ENCODE measurements around the gene ASCC1. TPM values are rescaled to one million over a fixed set of nuclear protein-coding genes. Genes with fewer than 3 reads are reported as not detected.

The ASCC1 gene
- total RNA-seq, 8 experiments from 2014 or later: 28.1 to 51.0 (median 37.3) TPM

GRCh38 chr10:72106154-72106849, 109.8 kb downstream of the ASCC1 start:
- no peak overlapping the region for H3K4me3 ChIP-seq
- peaks cover 50 to 56% of the 10 kb centered on the region in 2 donors for H3K4me1 ChIP-seq (replicated peaks in 1 of 2)
- H3K27ac ChIP-seq: peak overlapping the region; percentile 57 to 85
- peak in 5 of 8 experiments; percentile 16 to 68 (median 35) for ATAC-seq (replicated peaks in 6 of 8)
- WGBS, 10 experiments: 50 to 100% (median 83%) methylated on average over 1 to 2 of the region's 2 CpGs; no CpG with 5 or more reads in 1 of the 10 experiments
- in situ Hi-C loops (cut with MboI; ENCODE audit: low pct_unique_long_range_greater_than_20kb in 2 of 9, low sequenced_read_pairs in 9 of 9, unreplicated experiment in 9 of 9): no loop called here

GRCh38 chr10:72105710-72106109, 110.4 kb downstream of the ASCC1 start:
- in situ Hi-C loops (cut with MboI; ENCODE audit: low pct_unique_long_range_greater_than_20kb in 2 of 9, low sequenced_read_pairs in 9 of 9, unreplicated experiment in 9 of 9): no loop called here
- Histone ChIP-seq H3K4me1 (replicated peaks in 1 of 2) (peaks cover 44 to 52% of the 10 kb centered on the region in 2 donors), H3K4me3 (no peak overlapping the region), H3K27ac (peak overlapping the region; percentile 57 to 85)
- WGBS, 10 experiments: 84 to 100% (median 92%) methylated on average over 1 to 5 of the region's 5 CpGs; no CpG with 5 or more reads in 3 of the 10 experiments
- ATAC-seq (replicated peaks in 6 of 8): peak in 3 of 8 experiments; percentile 6 to 50 (median 26)

- WGBS, 10 experiments: 80 to 100% (median 100%) methylated on average over 1 to 5 of the region's 9 CpGs; no CpG with 5 or more reads in 2 of the 10 experiments
- in situ Hi-C loops (cut with MboI; ENCODE audit: low pct_unique_long_range_greater_than_20kb in 2 of 9, low sequenced_read_pairs in 9 of 9, unreplicated experiment in 9 of 9): no loop called here
- ATAC-seq (replicated peaks in 6 of 8): no peak
- Histone ChIP-seq H3K4me1 (replicated peaks in 1 of 2) (peaks cover 38 to 48% of the 10 kb centered on the region in 2 donors), H3K27ac (peak overlapping the region; percentile 59 to 85), H3K4me3 (no peak overlapping the region)
Observed at GRCh38 chr10:72105098-72105475, 111.0 kb downstream of the ASCC1 start.

GRCh38 chr10:72104472-72105097, 111.5 kb downstream of the ASCC1 start:
- in situ Hi-C loops (cut with MboI; ENCODE audit: low pct_unique_long_range_greater_than_20kb in 2 of 9, low sequenced_read_pairs in 9 of 9, unreplicated experiment in 9 of 9): no loop called here
- H3K4me3 ChIP-seq: no peak overlapping the region
- whole genome bisulfite sequencing, 10 experiments: 19 to 100% (median 89%) methylated on average over 1 to 8 of the region's 8 CpGs
- H3K4me1 ChIP-seq (replicated peaks in 1 of 2): peaks cover 35 to 44% of the 10 kb centered on the region in 2 donors
- ATAC-seq (replicated peaks in 6 of 8): peak in 4 of 8 experiments; percentile 4 to 49 (median 27)
- H3K27ac ChIP-seq: peak overlapping the region; percentile 59 to 85

GRCh38 chr10:72099600-72099921, 116.5 kb downstream of the ASCC1 start:
- WGBS, 10 experiments: 80 to 100% (median 95%) methylated on average over 1 to 9 of the region's 10 CpGs; no CpG with 5 or more reads in 2 of the 10 experiments
- H3K27ac ChIP-seq: no peak overlapping the region
- no peak for ATAC-seq (replicated peaks in 6 of 8)
- no peak overlapping the region for H3K4me3 ChIP-seq
- peaks cover 14 to 22% of the 10 kb centered on the region in 2 donors for H3K4me1 ChIP-seq (replicated peaks in 1 of 2)
- in situ Hi-C loops (cut with MboI; ENCODE audit: low pct_unique_long_range_greater_than_20kb in 2 of 9, low sequenced_read_pairs in 9 of 9, unreplicated experiment in 9 of 9): no loop called here

GRCh38 chr10:72098836-72099599, 117.1 kb downstream of the ASCC1 start:
- 25 to 100% (median 83%) methylated on average over 1 to 5 of the region's 6 CpGs; no CpG with 5 or more reads in 1 of the 10 experiments for WGBS, 10 experiments
- in situ Hi-C loops (cut with MboI; ENCODE audit: low pct_unique_long_range_greater_than_20kb in 2 of 9, low sequenced_read_pairs in 9 of 9, unreplicated experiment in 9 of 9): no loop called here
- Histone ChIP-seq H3K27ac (no peak overlapping the region), H3K4me3 (no peak overlapping the region), H3K4me1 (replicated peaks in 1 of 2) (peaks cover 10 to 17% of the 10 kb centered on the region in 2 donors)
- no peak for ATAC-seq (replicated peaks in 6 of 8)

GRCh38 chr10:72098301-72098835, 117.7 kb downstream of the ASCC1 start:
- H3K4me1 ChIP-seq (replicated peaks in 1 of 2): peaks cover 8 to 14% of the 10 kb centered on the region in 2 donors
- WGBS, 10 experiments: 73 to 100% (median 94%) methylated on average over 1 to 3 of the region's 3 CpGs; no CpG with 5 or more reads in 5 of the 10 experiments
- H3K4me3 ChIP-seq: no peak overlapping the region
- in situ Hi-C loops (cut with MboI; ENCODE audit: low pct_unique_long_range_greater_than_20kb in 2 of 9, low sequenced_read_pairs in 9 of 9, unreplicated experiment in 9 of 9): no loop called here
- ATAC-seq (replicated peaks in 6 of 8): no peak
- no peak overlapping the region for H3K27ac ChIP-seq

GRCh38 chr10:72097448-72098300, 118.4 kb downstream of the ASCC1 start:
- H3K4me1 ChIP-seq (replicated peaks in 1 of 2): peaks cover 8 to 14% of the 10 kb centered on the region in 2 donors
- in situ Hi-C loops (cut with MboI; ENCODE audit: low pct_unique_long_range_greater_than_20kb in 2 of 9, low sequenced_read_pairs in 9 of 9, unreplicated experiment in 9 of 9): no loop called here
- H3K27ac ChIP-seq: no peak overlapping the region
- no peak overlapping the region for H3K4me3 ChIP-seq
- WGBS, 10 experiments: 25 to 96% (median 84%) methylated on average over 1 to 7 of the region's 9 CpGs; no CpG with 5 or more reads in 1 of the 10 experiments
- peak in 3 of 8 experiments; percentile 43 to 96 (median 94) for ATAC-seq (replicated peaks in 6 of 8)

GRCh38 chr10:72096115-72097000, 119.7 kb downstream of the ASCC1 start:
- peak in 6 of 8 experiments; percentile 24 to 80 (median 77) for ATAC-seq (replicated peaks in 6 of 8)
- WGBS, 10 experiments: 81 to 100% (median 94%) methylated on average over 2 to 8 of the region's 9 CpGs
- H3K4me1 ChIP-seq (replicated peaks in 1 of 2): peaks cover 8 to 14% of the 10 kb centered on the region in 2 donors
- H3K4me3 ChIP-seq: no peak overlapping the region
- in situ Hi-C loops (cut with MboI; ENCODE audit: low pct_unique_long_range_greater_than_20kb in 2 of 9, low sequenced_read_pairs in 9 of 9, unreplicated experiment in 9 of 9): no loop called here
- no peak overlapping the region for H3K27ac ChIP-seq

- no peak for ATAC-seq (replicated peaks in 6 of 8)
- Histone ChIP-seq H3K4me3 (no peak overlapping the region), H3K27ac (no peak overlapping the region), H3K4me1 (replicated peaks in 1 of 2) (peaks cover 8 to 14% of the 10 kb centered on the region in 2 donors)
- in situ Hi-C loops (cut with MboI; ENCODE audit: low pct_unique_long_range_greater_than_20kb in 2 of 9, low sequenced_read_pairs in 9 of 9, unreplicated experiment in 9 of 9): no loop called here
- 78 to 100% (median 98%) methylated on average over 1 to 4 of the region's 4 CpGs; no CpG with 5 or more reads in 2 of the 10 experiments for WGBS, 10 experiments
Observed at GRCh38 chr10:72095195-72095594, 120.9 kb downstream of the ASCC1 start.

GRCh38 chr10:72094574-72094973, 121.5 kb downstream of the ASCC1 start:
- in situ Hi-C loops (cut with MboI; ENCODE audit: low pct_unique_long_range_greater_than_20kb in 2 of 9, low sequenced_read_pairs in 9 of 9, unreplicated experiment in 9 of 9): no loop called here
- Histone ChIP-seq H3K27ac (no peak overlapping the region), H3K4me3 (no peak overlapping the region), H3K4me1 (replicated peaks in 1 of 2) (peaks cover 11 to 20% of the 10 kb centered on the region in 2 donors)
- ATAC-seq (replicated peaks in 6 of 8): no peak
- 86 to 100% (median 100%) methylated on average over 2 of the region's 2 CpGs; no CpG with 5 or more reads in 3 of the 10 experiments for WGBS, 10 experiments
